Testis (tissue), 2 donors: ENCODE data around the gene ZNF667.

Experiments
- POLR2A ChIP-seq: fragments of 450-650 bp; IDR thresholded peaks from one replicate; pipeline ENCODE4 v1.6.1; 2017; ENCODE audit warnings: antibody characterized with exemption, mild to moderate bottlenecking, moderate library complexity
- TF ChIP-seq, protein P1 (sequence below), 3 experiments: fragments of 450-650 bp in 2 of 3; fragments of 200-600 bp in 1 of 3; sonication (generic) in 1 of 3; IDR thresholded peaks; one replicate each; pipeline ENCODE4 v1.5.1; 2016 to 2019; ENCODE audit warnings: antibody characterized with exemption in 3 of 3, mild to moderate bottlenecking in 2 of 3, moderate library complexity in 1 of 3

DNA sequence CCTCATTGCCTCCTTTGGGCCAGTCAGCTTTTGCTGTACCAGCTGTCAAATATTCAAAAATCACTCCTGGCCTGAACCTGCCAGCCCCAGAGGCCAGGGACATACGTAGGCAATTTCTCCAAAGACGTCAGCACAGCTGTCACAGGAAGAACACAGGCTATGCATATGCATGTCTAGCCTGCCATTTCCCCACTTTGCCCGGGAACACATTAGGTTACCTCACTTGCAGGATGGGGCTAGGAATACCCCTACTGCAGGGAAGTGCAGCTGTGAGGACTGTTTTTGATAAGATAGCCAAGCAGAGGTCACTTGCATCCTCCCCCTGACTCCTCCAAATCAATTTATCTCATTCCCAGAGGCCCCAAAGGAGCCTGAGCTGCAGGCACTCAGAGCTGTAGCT lies 2.8 kb downstream of the ZNF667 start:
- TF ChIP-seq, protein P1, sequence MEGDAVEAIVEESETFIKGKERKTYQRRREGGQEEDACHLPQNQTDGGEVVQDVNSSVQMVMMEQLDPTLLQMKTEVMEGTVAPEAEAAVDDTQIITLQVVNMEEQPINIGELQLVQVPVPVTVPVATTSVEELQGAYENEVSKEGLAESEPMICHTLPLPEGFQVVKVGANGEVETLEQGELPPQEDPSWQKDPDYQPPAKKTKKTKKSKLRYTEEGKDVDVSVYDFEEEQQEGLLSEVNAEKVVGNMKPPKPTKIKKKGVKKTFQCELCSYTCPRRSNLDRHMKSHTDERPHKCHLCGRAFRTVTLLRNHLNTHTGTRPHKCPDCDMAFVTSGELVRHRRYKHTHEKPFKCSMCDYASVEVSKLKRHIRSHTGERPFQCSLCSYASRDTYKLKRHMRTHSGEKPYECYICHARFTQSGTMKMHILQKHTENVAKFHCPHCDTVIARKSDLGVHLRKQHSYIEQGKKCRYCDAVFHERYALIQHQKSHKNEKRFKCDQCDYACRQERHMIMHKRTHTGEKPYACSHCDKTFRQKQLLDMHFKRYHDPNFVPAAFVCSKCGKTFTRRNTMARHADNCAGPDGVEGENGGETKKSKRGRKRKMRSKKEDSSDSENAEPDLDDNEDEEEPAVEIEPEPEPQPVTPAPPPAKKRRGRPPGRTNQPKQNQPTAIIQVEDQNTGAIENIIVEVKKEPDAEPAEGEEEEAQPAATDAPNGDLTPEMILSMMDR (IDR thresholded peaks at IDR 0.05): no peak
- TF ChIP-seq POLR2A: no peak
